Left lobe of liver (tissue), 2 donors: Measurements from ENCODE around the gene CNTN4. TPM values are rescaled to one million over a fixed set of nuclear protein-coding genes. Genes with fewer than 3 reads are reported as not detected.

ENCODE experiments used
- ATAC-seq: fragments of 200-7000 bp; cut with Tn5 transposase; one replicate; pipeline ENCODE4 v1.9.1; 2020; ENCODE audit warnings: mild to moderate bottlenecking, moderate library complexity
- DNase-seq: peaks from one replicate; pipeline ENCODE4 v3.0.0-alpha.2; 2020; ENCODE audit warnings: low spot score
- total RNA-seq: library from RNA; stranded (reverse); gene quantifications from one replicate; pipeline ENCODE4 v1.2.1, GENCODE V29; 2021
- donor health status: DM: no; HTN: no; CAD: no; lungs with moderate emphysema.
- donor health status: DM: no; HTN: yes; CAD: no.

The CNTN4 gene
- total RNA-seq, 1 donor from 2014 or later: 3.3 TPM

- no peak for DNase-seq
- ATAC-seq: peak; percentile 65
These were observed 748.6 kb downstream of the CNTN4 start for GRCh38 chr3:2847062-2847841.

GRCh38 chr3:2849092-2849491 lies 750.4 kb downstream of the CNTN4 start:
- no peak for ATAC-seq

GRCh38 chr3:2850701-2851100 lies 752.0 kb downstream of the CNTN4 start:
- ATAC-seq (no peak), DNase-seq (no peak)

More at GRCh38 chr3:2849092-2849491, 750.4 kb downstream of the CNTN4 start:
- no peak for DNase-seq

GRCh38 chr3:2851361-2851760 lies 752.7 kb downstream of the CNTN4 start:
- DNase-seq (no peak), ATAC-seq (peak; percentile 82)

- peak; percentile 33 for ATAC-seq
- DNase-seq: no peak
These were observed 753.2 kb downstream of the CNTN4 start for GRCh38 chr3:2851835-2852234.

GRCh38 chr3:2853651-2854050 lies 755.0 kb downstream of the CNTN4 start:
- DNase-seq (no peak), ATAC-seq (no peak)

GRCh38 chr3:2856138-2857133 lies 757.8 kb downstream of the CNTN4 start:
- DNase-seq (no peak), ATAC-seq (no peak)

- DNase-seq (no peak), ATAC-seq (no peak)
These were observed 762.0 kb downstream of the CNTN4 start for GRCh38 chr3:2860626-2861025.

- ATAC-seq: peak; percentile 83
- peak; percentile 49 for DNase-seq
These were observed 762.5 kb downstream of the CNTN4 start for GRCh38 chr3:2861120-2861519.

GRCh38 chr3:2861920-2862319 lies 763.3 kb downstream of the CNTN4 start:
- no peak for ATAC-seq
- DNase-seq: no peak

- DNase-seq (no peak), ATAC-seq (peak; percentile 79)
These were observed 763.7 kb downstream of the CNTN4 start for GRCh38 chr3:2862366-2862765.

- ATAC-seq: peak; percentile 50
- no peak for DNase-seq
These were observed 764.5 kb downstream of the CNTN4 start for GRCh38 chr3:2863127-2863526.

GRCh38 chr3:2869905-2870304 lies 771.2 kb downstream of the CNTN4 start:
- no peak for DNase-seq
- ATAC-seq: no peak

- DNase-seq: peak; percentile 47
- ATAC-seq: peak; percentile 73
These were observed 772.2 kb downstream of the CNTN4 start for GRCh38 chr3:2870724-2871333.

GRCh38 chr3:2872884-2873283 lies 774.2 kb downstream of the CNTN4 start:
- ATAC-seq: peak; percentile 72

GRCh38 chr3:2873986-2874385 lies 775.3 kb downstream of the CNTN4 start:
- peak; percentile 44 for ATAC-seq

More at GRCh38 chr3:2872884-2873283, 774.2 kb downstream of the CNTN4 start:
- no peak for DNase-seq

GRCh38 chr3:2875699-2876098 lies 777.0 kb downstream of the CNTN4 start:
- no peak for ATAC-seq
- no peak for DNase-seq

More at GRCh38 chr3:2873986-2874385, 775.3 kb downstream of the CNTN4 start:
- DNase-seq: no peak

- DNase-seq: no peak
- peak; percentile 33 for ATAC-seq
These were observed 777.7 kb downstream of the CNTN4 start for GRCh38 chr3:2876362-2876761.

GRCh38 chr3:2879023-2879422 lies 780.4 kb downstream of the CNTN4 start:
- ATAC-seq (no peak), DNase-seq (no peak)

GRCh38 chr3:2879587-2879986 lies 780.9 kb downstream of the CNTN4 start:
- ATAC-seq (no peak), DNase-seq (no peak)

- DNase-seq: no peak
- no peak for ATAC-seq
These were observed 781.6 kb downstream of the CNTN4 start for GRCh38 chr3:2880218-2880756.
